ENCODE measurements around the gene LPCAT1. TPM values are rescaled to one million over a fixed set of nuclear protein-coding genes. Genes with fewer than 3 reads are reported as not detected.

Gene LPCAT1
- total RNA-seq, 1 donor from 2014 or later: 269 TPM

DNA sequence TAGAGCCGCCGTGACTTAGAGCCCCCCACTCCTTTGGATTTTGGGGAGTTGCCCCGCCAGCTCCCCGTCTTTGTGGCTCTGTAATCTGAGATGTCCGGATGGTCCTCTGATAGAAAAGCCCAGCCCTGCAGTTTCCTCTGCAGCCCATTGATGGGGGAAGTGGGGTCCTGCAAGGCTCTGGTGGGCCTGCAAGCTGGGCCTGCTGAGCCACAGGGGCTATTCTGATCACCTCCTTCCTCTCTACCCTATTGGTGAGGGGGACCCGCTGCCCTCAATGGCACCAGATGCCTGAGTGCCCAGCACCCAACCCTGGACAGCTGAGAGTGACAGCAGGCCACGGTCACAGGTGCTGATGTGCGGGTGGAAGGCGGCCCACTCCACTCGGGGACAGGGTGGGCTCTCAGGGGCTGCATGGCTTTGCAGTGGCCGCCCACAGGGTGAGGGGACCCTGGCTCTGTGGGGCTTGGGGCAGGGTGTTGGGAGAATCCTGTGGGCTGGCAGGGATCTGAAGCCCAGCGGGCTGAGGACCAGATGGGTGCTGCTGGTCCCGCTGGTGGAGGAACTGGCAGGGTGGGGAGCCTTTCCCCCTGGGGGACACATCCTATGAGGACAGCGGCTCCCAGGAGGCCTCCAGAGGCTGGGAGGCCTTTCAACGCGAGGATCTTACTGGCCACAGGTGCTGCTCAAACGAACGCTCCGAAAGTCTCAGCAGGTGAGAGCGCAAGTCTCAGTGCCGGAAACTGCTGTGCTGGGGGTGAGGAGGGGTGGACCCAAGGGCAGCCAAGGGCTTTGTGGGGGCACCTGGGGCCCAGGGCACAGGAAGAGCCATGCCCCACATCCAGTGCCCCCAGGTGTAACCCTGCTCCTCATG is 30.0 kb upstream of the LPCAT1 start:
- no peak for DNase-seq
- TF ChIP-seq, protein P1, sequence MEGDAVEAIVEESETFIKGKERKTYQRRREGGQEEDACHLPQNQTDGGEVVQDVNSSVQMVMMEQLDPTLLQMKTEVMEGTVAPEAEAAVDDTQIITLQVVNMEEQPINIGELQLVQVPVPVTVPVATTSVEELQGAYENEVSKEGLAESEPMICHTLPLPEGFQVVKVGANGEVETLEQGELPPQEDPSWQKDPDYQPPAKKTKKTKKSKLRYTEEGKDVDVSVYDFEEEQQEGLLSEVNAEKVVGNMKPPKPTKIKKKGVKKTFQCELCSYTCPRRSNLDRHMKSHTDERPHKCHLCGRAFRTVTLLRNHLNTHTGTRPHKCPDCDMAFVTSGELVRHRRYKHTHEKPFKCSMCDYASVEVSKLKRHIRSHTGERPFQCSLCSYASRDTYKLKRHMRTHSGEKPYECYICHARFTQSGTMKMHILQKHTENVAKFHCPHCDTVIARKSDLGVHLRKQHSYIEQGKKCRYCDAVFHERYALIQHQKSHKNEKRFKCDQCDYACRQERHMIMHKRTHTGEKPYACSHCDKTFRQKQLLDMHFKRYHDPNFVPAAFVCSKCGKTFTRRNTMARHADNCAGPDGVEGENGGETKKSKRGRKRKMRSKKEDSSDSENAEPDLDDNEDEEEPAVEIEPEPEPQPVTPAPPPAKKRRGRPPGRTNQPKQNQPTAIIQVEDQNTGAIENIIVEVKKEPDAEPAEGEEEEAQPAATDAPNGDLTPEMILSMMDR (IDR thresholded peaks at IDR 0.05): no peak
- peaks cover 14% of the 10 kb centered on the region for H3K27me3 Mint-ChIP-seq

DNA sequence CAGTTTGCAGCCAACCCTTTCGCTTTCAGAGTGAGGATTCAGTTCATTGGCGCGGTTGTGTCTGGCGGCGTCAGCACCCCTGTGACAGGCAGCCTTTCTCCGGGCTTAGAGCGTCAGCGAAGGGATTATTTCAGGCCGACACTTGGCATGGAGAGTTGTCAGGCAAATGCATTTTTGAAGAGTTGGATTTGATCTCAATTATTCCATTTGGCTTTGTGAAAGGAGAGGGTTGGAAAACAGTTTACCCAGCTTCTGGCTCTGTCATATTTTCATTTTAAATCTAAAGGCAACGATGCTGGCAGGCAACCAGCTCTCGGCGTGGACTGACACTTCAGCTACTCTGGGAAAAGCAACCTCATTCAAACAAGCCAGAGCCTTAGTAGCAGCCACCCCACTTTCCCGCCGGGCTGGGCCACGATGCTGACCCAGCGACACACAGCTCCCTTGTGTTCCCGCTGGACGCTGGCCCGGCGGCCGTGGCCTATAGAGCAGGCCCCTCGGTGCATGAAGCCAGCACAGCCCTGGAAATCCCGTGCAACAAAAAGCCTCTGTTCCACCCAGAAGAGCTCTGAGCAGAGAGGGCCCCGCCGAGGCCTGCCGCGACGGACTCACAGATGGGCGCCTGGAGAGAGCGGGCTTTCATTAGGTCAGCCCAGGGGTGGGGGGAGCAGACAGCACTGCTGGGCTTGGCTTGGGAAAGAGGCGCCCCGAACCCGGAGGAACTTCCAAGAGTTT is 28.9 kb upstream of the LPCAT1 start:
- H3K4me3 Mint-ChIP-seq: no peak overlapping the region
- CTCF ChIA-PET: interaction anchor here (1.0 kb wide), 1 partner anchor 22 kb away, joined by 3 read pairs; no protein-coding TSS in a partner anchor
- ATAC-seq (ENCODE audit: low read depth) (no peak), DNase-seq (no peak)
- H3K36me3 Mint-ChIP-seq (ENCODE audit: low read depth): no peaks in the 10 kb centered on the region
- H3K4me1 Mint-ChIP-seq: no peaks in the 10 kb centered on the region
- no peaks in the 10 kb centered on the region for H3K9me3 Mint-ChIP-seq
- no peak overlapping the region for H3K27ac Mint-ChIP-seq
- peaks cover 10% of the 10 kb centered on the region for H3K27me3 Mint-ChIP-seq
- TF ChIP-seq, protein P1 (IDR thresholded peaks at IDR 0.05): no peak
- POLR2A ChIA-PET: interaction anchor here (0.5 kb wide), 1 partner anchor 73 kb away, joined by 3 read pairs; no protein-coding TSS in a partner anchor
- intact Hi-C loops (cut with micrococcal nuclease): no loop called here

More for the DNA sequence above, 30.0 kb upstream of the LPCAT1 start:
- ATAC-seq (ENCODE audit: low read depth): no peak
- POLR2A ChIA-PET: interaction anchor here (0.5 kb wide), 1 partner anchor 65 kb away, joined by 3 read pairs; no protein-coding TSS in a partner anchor
- Mint-ChIP-seq H3K4me3 (no peak overlapping the region), H3K9me3 (no peaks in the 10 kb centered on the region), H3K36me3 (ENCODE audit: low read depth) (no peaks in the 10 kb centered on the region), H3K27ac (no peak overlapping the region), H3K4me1 (no peaks in the 10 kb centered on the region)
- CTCF ChIA-PET: no interaction called here
- intact Hi-C loops (cut with micrococcal nuclease): no loop called here

DNA sequence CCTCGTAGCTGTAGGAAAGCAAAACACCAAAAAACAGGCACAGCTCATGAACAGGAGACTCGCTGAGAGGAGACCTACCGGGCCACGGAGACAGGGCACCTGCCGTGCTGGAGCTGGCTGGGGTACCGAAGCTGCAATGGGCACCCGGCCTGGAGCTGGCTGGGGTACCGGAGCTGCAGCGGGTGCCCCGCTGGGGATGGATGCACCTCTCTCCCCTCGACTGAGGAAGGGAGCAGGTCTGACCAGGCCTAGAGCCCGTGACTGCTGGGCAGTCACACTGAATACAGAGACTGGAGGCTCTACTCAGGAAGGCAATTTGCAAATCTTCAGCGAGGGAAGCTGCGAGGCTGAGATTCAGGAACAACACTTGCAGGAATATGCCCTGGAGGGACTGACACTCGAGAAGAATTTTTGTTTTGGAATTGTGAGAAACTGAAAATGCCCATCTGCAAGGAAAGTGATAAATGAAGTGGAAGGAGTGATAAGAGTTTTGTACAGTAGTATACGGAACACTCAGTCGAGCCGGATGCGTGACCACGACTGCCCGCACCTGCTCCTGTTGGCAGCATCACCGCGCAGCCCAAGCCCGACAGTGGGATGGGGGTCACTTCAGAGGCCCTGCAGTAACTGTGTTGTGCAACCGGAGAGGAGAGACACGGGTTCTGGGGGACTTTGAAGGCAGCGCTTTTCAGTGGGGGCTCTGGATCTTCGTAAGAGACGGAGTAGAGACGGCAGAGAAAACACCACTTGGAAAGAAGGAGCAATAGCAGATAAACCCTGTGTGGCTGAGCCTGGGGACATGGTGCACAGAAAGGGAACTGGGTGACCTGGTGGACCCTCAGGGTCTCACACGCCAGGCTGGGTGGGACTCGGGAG is 27.9 kb upstream of the LPCAT1 start:
- TF ChIP-seq, protein P1 (IDR thresholded peaks at IDR 0.05): no peak
- ATAC-seq (ENCODE audit: low read depth) (no peak), DNase-seq (no peak)
- no peaks in the 10 kb centered on the region for H3K4me1 Mint-ChIP-seq
- ChIA-PET POLR2A (no interaction called here), CTCF (interaction anchor here (1.0 kb wide), 1 partner anchor 21 kb away, joined by 3 read pairs; no protein-coding TSS in a partner anchor)
- H3K4me3 Mint-ChIP-seq: no peak overlapping the region
- intact Hi-C loops (cut with micrococcal nuclease): no loop called here
- peaks cover 10% of the 10 kb centered on the region for H3K27me3 Mint-ChIP-seq
- no peaks in the 10 kb centered on the region for H3K36me3 Mint-ChIP-seq (ENCODE audit: low read depth)
- no peak overlapping the region for H3K27ac Mint-ChIP-seq
- H3K9me3 Mint-ChIP-seq: no peaks in the 10 kb centered on the region

DNA sequence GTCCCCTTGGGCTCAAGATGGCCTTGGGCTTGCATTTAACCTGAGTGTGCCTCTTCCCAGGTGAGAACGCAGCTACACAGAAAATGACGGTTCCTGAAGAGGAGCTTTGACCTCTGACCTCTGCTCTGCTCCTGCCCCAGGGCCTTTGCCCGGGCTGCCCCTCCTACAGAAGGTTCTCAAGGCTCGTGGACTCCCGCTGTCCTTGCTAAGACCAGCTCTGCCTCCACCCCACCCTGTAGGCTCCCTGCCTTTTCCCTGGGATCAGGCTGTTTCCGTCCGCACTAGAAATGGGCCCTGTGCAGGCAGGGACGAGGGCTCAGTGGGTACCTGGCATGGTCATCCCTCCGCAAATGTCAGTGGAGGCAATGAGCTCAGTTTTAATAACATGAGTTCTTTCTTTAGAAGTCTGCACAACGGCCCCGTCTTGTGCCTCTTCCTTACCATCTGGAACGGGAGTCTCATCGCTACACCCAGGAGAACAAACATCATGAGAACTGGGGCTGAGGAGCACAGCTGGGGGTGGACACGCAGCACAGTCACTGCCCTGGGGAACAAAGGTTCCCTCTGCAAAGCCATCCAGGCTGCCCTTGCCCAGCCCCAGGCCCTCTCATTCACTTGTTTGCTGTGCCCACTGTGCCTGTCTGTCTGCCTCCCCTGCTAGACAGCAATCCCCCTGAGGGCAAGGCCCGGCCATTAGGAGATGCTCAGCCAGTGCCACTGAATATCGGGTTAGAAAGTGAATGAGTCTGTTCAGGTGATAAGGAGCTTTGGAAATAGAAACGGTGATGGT is 26.7 kb upstream of the LPCAT1 start:
- Mint-ChIP-seq H3K9me3 (no peaks in the 10 kb centered on the region), H3K4me3 (no peak overlapping the region), H3K27me3 (peaks cover 10% of the 10 kb centered on the region), H3K36me3 (ENCODE audit: low read depth) (no peaks in the 10 kb centered on the region), H3K4me1 (peaks cover 4% of the 10 kb centered on the region), H3K27ac (no peak overlapping the region)
- CTCF ChIA-PET: no interaction called here
- no peak for ATAC-seq (ENCODE audit: low read depth)
- intact Hi-C loops (cut with micrococcal nuclease): no loop called here
- no peak for DNase-seq
- TF ChIP-seq, protein P1 (IDR thresholded peaks at IDR 0.05): no peak
- POLR2A ChIA-PET: no interaction called here
